HG02943 (cell line): Measurements from ENCODE around the gene TAF11L5.
"Not testable (repeated sequence)": the region's sequence is repeated elsewhere in the genome, so short reads cannot be mapped to it uniquely, and the experiment has no call there.

Source experiments
- ATAC-seq: cut with Tn5 transposase; IDR thresholded peaks from one replicate; pipeline ENCODE4 v1.9.1; 2021; ENCODE audit warnings: mild to moderate bottlenecking, low read depth, moderate library complexity; ENCODE audit not compliant: unreplicated experiment

Gene TAF11L5

GRCh38 chr5:17524935-17525334 is at the start of gene TAF11L5:
TAF11L5 (plus strand) TSS chr5:17525235.
- not testable (repeated sequence) for ATAC-seq

GRCh38 chr5:17477043-17477442 is 48.0 kb upstream of the TAF11L5 start:
- no peak for ATAC-seq

GRCh38 chr5:17477573-17478265 is 47.3 kb upstream of the TAF11L5 start:
- ATAC-seq = no peak

GRCh38 chr5:17481378-17481777 is 43.7 kb upstream of the TAF11L5 start:
- no peak for ATAC-seq

- ATAC-seq = no peak
Measured at GRCh38 chr5:17482790-17483189, 42.2 kb upstream of the TAF11L5 start.

- ATAC-seq = not testable (repeated sequence)
Measured at GRCh38 chr5:17486464-17487173, 38.4 kb upstream of the TAF11L5 start.

- ATAC-seq = no peak
Measured at GRCh38 chr5:17487174-17487512, 37.9 kb upstream of the TAF11L5 start.

- ATAC-seq = not testable (repeated sequence)
Measured at GRCh38 chr5:17491257-17491656, 33.8 kb upstream of the TAF11L5 start.

- no peak for ATAC-seq
Measured at GRCh38 chr5:17492770-17493169, 32.3 kb upstream of the TAF11L5 start.

GRCh38 chr5:17497446-17497845 is 27.6 kb upstream of the TAF11L5 start:
- ATAC-seq = no peak

GRCh38 chr5:17497931-17498330 is 27.1 kb upstream of the TAF11L5 start, which contains the start of gene TAF11L2:
TAF11L2 (plus strand) TSS chr5:17498231.
- not testable (repeated sequence) for ATAC-seq

- no peak for ATAC-seq
Measured at GRCh38 chr5:17511775-17512325, 13.2 kb upstream of the TAF11L5 start.

- ATAC-seq = not testable (repeated sequence)
Measured at GRCh38 chr5:17517526-17517925, 7.5 kb upstream of the TAF11L5 start.

- ATAC-seq = not testable (repeated sequence)
Measured at GRCh38 chr5:17518067-17518466, 7.0 kb upstream of the TAF11L5 start, which contains the start of gene TAF11L3. TAF11L3 (plus strand) TSS chr5:17518367.

GRCh38 chr5:17519508-17519907 is 5.5 kb upstream of the TAF11L5 start:
- not testable (repeated sequence) for ATAC-seq

GRCh38 chr5:17521501-17521900 is 3.5 kb upstream of the TAF11L5 start, which contains the start of gene TAF11L4:
TAF11L4 (plus strand) TSS chr5:17521801.
- not testable (repeated sequence) for ATAC-seq

- ATAC-seq = not testable (repeated sequence)
Measured at GRCh38 chr5:17526504-17526903, 1.5 kb downstream of the TAF11L5 start.

- not testable (repeated sequence) for ATAC-seq
Measured at GRCh38 chr5:17528369-17528768, 3.3 kb downstream of the TAF11L5 start, which contains the start of gene TAF11L6. TAF11L6 (plus strand) TSS chr5:17528669.
